GM18519 (cell line): ENCODE results near the gene ZNF415.

Experiments used
- ATAC-seq: cut with Tn5 transposase; IDR thresholded peaks from one replicate; pipeline ENCODE4 v1.9.1; 2021; ENCODE audit warnings: mild to moderate bottlenecking, moderate library complexity; ENCODE audit not compliant: unreplicated experiment, low FRiP score

The ZNF415 gene

DNA sequence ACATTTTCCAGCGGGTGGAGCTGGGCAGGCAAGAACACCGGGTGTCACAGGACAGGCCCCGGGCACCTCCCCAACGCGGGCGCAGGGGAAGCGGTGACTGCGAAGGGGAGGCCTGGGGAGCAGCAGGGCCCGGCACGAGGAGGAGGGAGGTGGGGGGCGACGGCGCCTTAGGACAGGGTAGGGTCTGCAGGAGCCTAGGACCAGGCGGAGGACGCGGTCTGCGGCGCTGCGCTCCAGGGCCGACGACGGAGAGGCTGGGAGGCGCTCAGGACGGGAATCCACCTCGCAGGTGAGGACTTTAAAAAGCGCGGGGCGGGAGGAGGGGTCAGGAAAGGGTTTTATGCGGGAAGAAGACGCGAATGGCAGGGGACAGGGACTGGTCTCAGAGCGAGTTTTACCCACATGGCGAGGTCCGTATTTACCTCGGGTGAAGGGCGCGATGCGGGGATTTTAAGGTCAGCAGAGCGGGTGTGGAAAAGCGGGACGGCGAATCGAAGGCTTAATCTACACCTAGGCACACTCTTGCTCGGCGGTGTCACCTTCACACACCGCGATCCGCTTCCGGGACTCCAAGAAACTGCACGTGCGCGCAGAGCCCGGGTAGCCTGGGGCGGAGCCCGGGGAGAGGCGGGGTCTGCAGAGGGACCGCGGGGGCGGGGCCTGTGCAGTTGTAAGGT lies 74.7 kb downstream of the ZNF415 start:
- ATAC-seq: no peak
